ENCODE results near the gene XYLB.
A peak's percentile ranks its signal among the peaks of the same experiment; 100 is the strongest.
"Not testable (repeated sequence)": the region's sequence is repeated elsewhere in the genome, so short reads cannot be mapped to it uniquely, and the experiment has no call there.

Gene XYLB

DNA sequence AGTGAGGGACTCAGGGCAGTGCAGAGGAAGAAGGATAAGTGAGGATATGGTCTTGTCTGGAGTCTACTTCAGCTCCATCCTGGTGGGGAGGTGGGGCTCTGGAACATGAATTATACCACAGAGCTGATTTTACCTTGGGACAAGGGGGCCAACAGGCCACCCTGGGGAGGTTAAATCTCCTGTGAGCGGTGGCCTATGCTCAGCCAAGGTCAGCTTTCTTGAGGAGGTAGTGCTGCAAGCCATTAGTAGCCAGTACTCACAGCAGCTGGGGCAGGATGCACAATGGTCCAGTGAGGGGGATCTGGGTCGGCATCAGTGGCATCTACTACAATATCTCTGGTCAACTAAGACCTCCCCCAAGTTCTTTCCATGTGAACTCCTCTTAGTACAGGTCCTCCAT lies 49.7 kb downstream of the XYLB start:
- no peak for DNase-seq (ENCODE audit: low read depth, low spot score)

DNA sequence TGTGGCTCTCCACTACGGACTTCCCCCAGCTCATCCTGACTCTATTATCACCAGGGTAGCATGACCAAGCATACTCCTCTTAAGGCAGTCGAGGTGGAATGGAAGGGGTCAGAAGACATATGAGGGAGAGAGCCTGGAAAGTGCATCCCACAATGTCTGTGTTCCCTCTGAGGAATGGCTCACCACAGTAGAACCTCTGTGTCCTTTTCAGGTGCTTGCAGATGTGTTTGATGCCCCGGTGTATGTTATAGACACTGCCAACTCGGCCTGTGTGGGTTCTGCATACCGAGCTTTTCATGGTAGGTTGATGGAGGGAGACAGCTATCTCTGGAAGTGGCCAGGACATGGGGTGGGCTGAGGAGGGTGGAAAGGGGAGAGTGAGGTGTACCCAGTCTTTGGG lies 50.3 kb downstream of the XYLB start:
- no peak for DNase-seq (ENCODE audit: low read depth, low spot score)

GRCh38 chr3:38397320-38397719 lies 50.7 kb downstream of the XYLB start:
- peak; percentile 18 for DNase-seq (ENCODE audit: low read depth, low spot score)

GRCh38 chr3:38401246-38401962 lies 54.8 kb downstream of the XYLB start:
- DNase-seq (ENCODE audit: low read depth, low spot score) = no peak

DNA sequence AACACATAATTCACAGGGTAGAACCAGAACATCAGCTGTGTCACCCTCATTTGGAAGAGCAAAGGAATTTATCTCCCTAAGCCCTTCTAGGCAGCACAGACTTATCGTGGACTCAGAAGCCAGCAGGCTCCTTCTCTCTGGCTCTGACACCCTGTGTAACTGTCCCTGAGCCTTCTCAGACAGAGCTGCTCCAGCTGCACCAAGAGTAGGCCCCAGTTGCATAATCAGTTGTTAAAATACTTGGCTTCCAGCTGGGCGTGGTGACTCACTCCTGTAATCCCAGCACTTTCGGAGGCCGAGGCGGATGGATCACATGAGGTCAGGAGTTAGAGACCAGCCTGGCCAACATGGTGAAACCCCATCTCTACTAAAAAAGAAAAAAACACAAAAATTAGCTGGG lies 57.7 kb downstream of the XYLB start:
- peak; percentile 61 for DNase-seq (ENCODE audit: low read depth, low spot score)

- DNase-seq (ENCODE audit: low read depth, low spot score) = no peak
Measured at GRCh38 chr3:38411591-38411990, 65.0 kb downstream of the XYLB start.

- not testable (repeated sequence) for DNase-seq (ENCODE audit: low read depth, low spot score)
Measured at GRCh38 chr3:38420758-38421157, 74.2 kb downstream of the XYLB start.

GRCh38 chr3:38421679-38422336 lies 75.2 kb downstream of the XYLB start:
- no peak for DNase-seq (ENCODE audit: low read depth, low spot score)

DNA sequence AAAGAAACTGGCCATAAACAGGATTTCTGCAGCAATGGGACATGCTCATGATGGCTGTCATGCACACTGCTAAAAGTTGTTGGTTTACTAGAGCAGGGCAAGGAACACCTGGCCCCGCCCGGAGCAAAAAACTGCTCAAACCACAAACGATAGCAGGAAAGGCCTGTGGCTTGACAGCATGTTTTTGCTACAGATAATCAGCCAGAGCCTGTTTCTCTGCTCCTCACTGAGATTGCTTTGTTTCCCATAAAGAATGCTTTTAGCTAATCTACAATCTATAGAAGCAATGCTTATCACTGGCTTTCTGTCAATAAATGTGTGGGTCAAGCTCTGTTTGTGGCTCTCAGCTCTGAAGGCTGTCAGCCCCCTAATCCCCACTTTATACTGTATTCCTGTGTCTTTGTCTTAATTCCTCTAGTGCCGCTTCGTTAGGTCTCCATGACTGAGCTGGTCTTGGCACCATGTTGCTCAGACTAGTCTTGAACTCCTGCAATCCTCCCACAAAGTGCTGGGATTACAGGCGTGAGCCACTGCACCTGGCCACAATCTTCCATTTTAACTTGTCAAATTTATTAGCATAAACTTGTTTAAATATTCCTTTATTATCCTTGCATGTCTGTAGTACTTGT lies 80.3 kb downstream of the XYLB start:
- not testable (repeated sequence) for DNase-seq (ENCODE audit: low read depth, low spot score)

DNA sequence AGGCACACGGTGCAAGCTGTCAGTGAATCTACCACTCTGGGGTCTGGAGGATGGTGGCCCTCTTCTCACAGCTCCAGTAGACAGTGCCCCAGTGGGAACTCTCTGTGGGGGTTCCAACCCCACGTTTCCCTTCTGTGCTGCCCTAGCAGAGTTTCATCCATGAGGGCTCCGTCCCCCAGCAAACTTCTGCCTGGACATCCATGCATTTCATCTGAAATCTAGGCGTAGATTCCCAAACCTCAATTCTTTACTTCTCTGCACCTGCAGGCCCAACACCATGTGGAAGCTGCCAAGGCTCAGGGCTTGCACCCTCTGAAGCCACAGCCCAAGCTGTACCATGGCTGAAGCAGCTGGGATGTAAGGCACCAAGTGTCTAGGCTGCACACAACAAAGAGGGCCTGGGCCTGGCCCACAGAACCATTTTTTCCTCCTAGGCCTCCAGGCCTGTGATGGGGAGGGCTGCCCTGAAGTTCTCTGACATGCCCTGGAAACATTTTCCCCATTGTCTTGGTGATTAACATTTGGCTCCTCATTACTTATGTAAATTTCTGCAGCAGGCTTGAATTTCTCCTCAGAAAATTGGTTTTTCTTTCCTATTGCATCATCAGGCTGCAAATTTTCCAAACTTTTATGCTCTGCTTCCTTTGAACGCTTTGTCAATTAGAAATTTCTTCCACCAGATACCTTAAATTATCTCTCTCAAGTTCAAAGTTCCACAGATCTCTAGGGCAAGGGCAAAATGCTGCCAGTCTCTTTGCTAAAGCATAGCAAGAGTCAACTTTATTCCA lies 86.5 kb downstream of the XYLB start:
- DNase-seq (ENCODE audit: low read depth, low spot score) = not testable (repeated sequence)

GRCh38 chr3:38433661-38434060 lies 87.1 kb downstream of the XYLB start:
- not testable (repeated sequence) for DNase-seq (ENCODE audit: low read depth, low spot score)

- not testable (repeated sequence) for DNase-seq (ENCODE audit: low read depth, low spot score)
Measured at GRCh38 chr3:38438436-38439069, 92.0 kb downstream of the XYLB start.

GRCh38 chr3:38443205-38443604 lies 96.6 kb downstream of the XYLB start:
- not testable (repeated sequence) for DNase-seq (ENCODE audit: low read depth, low spot score)

- no peak for DNase-seq (ENCODE audit: low read depth, low spot score)
Measured at GRCh38 chr3:38446085-38446686, 99.6 kb downstream of the XYLB start.

DNA sequence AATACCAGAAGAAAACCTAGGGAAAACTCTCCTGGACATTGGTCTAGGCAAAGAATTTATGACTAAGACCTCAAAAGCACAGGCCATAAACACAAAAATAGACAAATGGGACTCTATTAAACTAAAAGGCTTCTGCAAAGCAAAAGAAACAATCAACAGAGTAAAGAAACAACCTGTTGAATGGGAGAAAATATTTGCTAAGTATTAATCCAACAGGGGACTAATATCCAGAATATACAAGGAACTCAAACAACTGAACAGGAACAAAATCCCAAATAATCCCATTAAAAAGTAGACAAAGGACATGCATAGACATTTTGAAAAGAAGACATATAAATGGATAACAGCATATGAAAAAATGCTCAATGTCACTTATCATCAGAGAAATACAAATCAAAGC lies 100.2 kb downstream of the XYLB start:
- no peak for DNase-seq (ENCODE audit: low read depth, low spot score)

GRCh38 chr3:38450853-38451252 lies 104.3 kb downstream of the XYLB start:
- DNase-seq (ENCODE audit: low read depth, low spot score) = no peak

GRCh38 chr3:38453075-38453912 lies 106.7 kb downstream of the XYLB start, which contains the start of gene ACVR2B:
Gene ACVR2B (plus strand): TSS chr3:38453890. CDS start chr3:38454323, 433 bp downstream.
- peak; percentile 35 for DNase-seq (ENCODE audit: low read depth, low spot score)

DNA sequence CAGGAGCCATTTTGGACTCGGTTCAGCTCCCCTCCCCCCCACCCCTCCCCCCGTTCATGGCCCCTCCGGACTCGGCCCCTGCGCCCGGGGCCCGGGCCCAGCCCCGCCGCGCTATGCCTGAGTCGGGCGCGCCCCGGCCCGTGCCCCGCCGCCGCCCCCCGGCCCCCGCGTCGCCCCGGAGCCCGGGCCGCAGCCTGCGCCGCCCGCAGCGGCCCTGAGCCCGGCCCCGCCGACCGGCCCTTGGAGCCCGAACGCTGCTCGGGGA lies 107.3 kb downstream of the XYLB start:
- DNase-seq (ENCODE audit: low read depth, low spot score) = no peak

- DNase-seq (ENCODE audit: low read depth, low spot score) = no peak
Measured at GRCh38 chr3:38454178-38454883, 107.7 kb downstream of the XYLB start.

Data from smooth muscle cell of the brain vasculature (primary cell).